H1 (cell line): Measurements from ENCODE around the gene STEAP3. TPM values are rescaled to one million over a fixed set of nuclear protein-coding genes. Genes with fewer than 3 reads are reported as not detected.

ENCODE experiments used
- CTCF ChIA-PET: fragments of 300-600 bp; sonication (Branson Sonifier 250); formaldehyde crosslinking; loops from one replicate; lab custom pipeline; 2021; ENCODE audit not compliant: partially characterized antibody; lab: Charles Lee
- POLR2A ChIA-PET: fragments of 300-600 bp; sonication (Branson Sonifier 250); formaldehyde crosslinking; loops from one replicate; lab custom pipeline; 2021; ENCODE audit warnings: inconsistent platforms; ENCODE audit not compliant: partially characterized antibody; lab: Charles Lee
- DNase-seq, 2 experiments: peaks; one replicate each; pipeline versions ENCODE4 v3.0.0 to v3.0.0-alpha.2; 2010 to 2022; ENCODE audit warnings: low spot score in 2 of 2, low read depth in 1 of 2, mixed read lengths in 1 of 2
- FAIRE-seq: peaks from 2 replicates; lab custom pipeline; 2011; peaks lifted over from hg19 to GRCh38; lab: Jason Lieb, UNC
- H2AFZ ChIP-seq: 2 replicates; pipeline ENCODE4 v1.8.1; 2012; ENCODE audit warnings: low read length, inconsistent platforms
- H2AK5ac ChIP-seq: 2 replicates; pipeline ENCODE4 v1.6.1; 2013; ENCODE audit warnings: low read depth, low read length
- H2BK120ac ChIP-seq: replicated peaks from 2 replicates; pipeline ENCODE3; 2013; ENCODE audit warnings: low read depth, low read length, inconsistent platforms
- H2BK12ac ChIP-seq: 2 replicates; pipeline ENCODE4 v1.6.1; 2013; ENCODE audit warnings: low read depth, low read length
- H2BK15ac ChIP-seq: 2 replicates; pipeline ENCODE4 v1.6.1; 2013; ENCODE audit warnings: low read length
- H2BK20ac ChIP-seq: 2 replicates; pipeline ENCODE4 v1.6.1; 2013; ENCODE audit warnings: low read length
- H2BK5ac ChIP-seq: 2 replicates; pipeline ENCODE4 v1.6.1; 2013; ENCODE audit warnings: low read depth, low read length
- H3K14ac ChIP-seq: 2 replicates; pipeline ENCODE4 v1.6.1; 2013; ENCODE audit warnings: inconsistent platforms; ENCODE audit not compliant: insufficient read length
- H3K18ac ChIP-seq: 2 replicates; pipeline ENCODE4 v1.6.1; 2013; ENCODE audit warnings: low read length; ENCODE audit errors: extremely low read depth
- H3K23ac ChIP-seq: 2 replicates; pipeline ENCODE4 v1.6.1; 2013; ENCODE audit warnings: inconsistent platforms; ENCODE audit not compliant: insufficient read length
- H3K23me2 ChIP-seq: 2 replicates; pipeline ENCODE4 v1.6.1; 2013; ENCODE audit warnings: low read depth, low read length
- H3K27ac ChIP-seq: 2 replicates; pipeline ENCODE4 v1.6.1; 2011; ENCODE audit warnings: low read depth, low read length, inconsistent platforms
- H3K27me3 ChIP-seq, 4 experiments: replicated peaks in 1 of 4; 1 replicate in 1 of 4; 2 replicates in 3 of 4; pipeline versions ENCODE4 v1.6.1 to v1.8.1; 2011 to 2013; ENCODE audit warnings: low read length in 3 of 4, mild to moderate bottlenecking in 3 of 4, inconsistent platforms in 2 of 4, mixed read lengths in 2 of 4, moderate library complexity in 1 of 4; ENCODE audit not compliant: control insufficient read depth in 3 of 4, insufficient read depth in 3 of 4; ENCODE audit errors: extremely low read depth in 1 of 4
- H3K36me3 ChIP-seq, 4 experiments: 2 replicates each; pipeline versions ENCODE4 v1.6.1 to v1.8.1; 2011 to 2013; ENCODE audit warnings: mild to moderate bottlenecking in 4 of 4, low read length in 3 of 4, moderate library complexity in 2 of 4, control low read depth in 1 of 4, inconsistent platforms in 1 of 4; ENCODE audit not compliant: insufficient read depth in 4 of 4, control insufficient read depth in 2 of 4
- H3K4ac ChIP-seq: replicated peaks from 2 replicates; pipeline ENCODE3; 2013; ENCODE audit warnings: low read length, low read depth, mixed read lengths, inconsistent platforms; ENCODE audit not compliant: insufficient read length
- H3K4me1 ChIP-seq, 4 experiments: replicated peaks in 1 of 4; 1 replicate in 1 of 4; 2 replicates in 3 of 4; pipeline versions ENCODE4 v1.6.1 to v1.8.1; 2011 to 2013; ENCODE audit warnings: low read length in 3 of 4, inconsistent platforms in 2 of 4, mixed read lengths in 1 of 4; ENCODE audit not compliant: insufficient read depth in 4 of 4, control insufficient read depth in 3 of 4
- H3K4me2 ChIP-seq, 2 experiments: 2 replicates each; pipeline versions ENCODE4 v1.6.1 to v1.8.1; 2011 to 2013; ENCODE audit warnings: low read depth in 2 of 2, low read length in 2 of 2, control low read depth in 1 of 2, inconsistent platforms in 1 of 2, mild to moderate bottlenecking in 1 of 2; ENCODE audit not compliant: insufficient read depth in 1 of 2
- H3K4me3 ChIP-seq, 4 experiments: fragments of 200-600, 300-600 bp in 1 of 4; sonication (generic), shearing (Covaris generic), sonication (Bioruptor Twin) in 1 of 4; 2 replicates each; pipeline versions ENCODE4 v1.5.1 to v1.8.1; 2011 to 2016; ENCODE audit warnings: low read length in 4 of 4, low read depth in 3 of 4, control low read depth in 2 of 4, inconsistent platforms in 2 of 4, mild to moderate bottlenecking in 2 of 4, mixed read lengths in 1 of 4, moderate library complexity in 1 of 4; ENCODE audit not compliant: insufficient read depth in 2 of 4; ENCODE audit errors: extremely low read depth in 1 of 4
- H3K56ac ChIP-seq: replicated peaks from 2 replicates; pipeline ENCODE3; 2013; ENCODE audit warnings: low read depth, mild to moderate bottlenecking, mixed read lengths, low read length, inconsistent platforms; ENCODE audit not compliant: insufficient read length
- H3K79me1 ChIP-seq: 2 replicates; pipeline ENCODE4 v1.6.1; 2013; ENCODE audit warnings: low read depth, low read length, control low read depth
- H3K79me2 ChIP-seq, 2 experiments: 2 replicates each; pipeline versions ENCODE4 v1.6.1 to v1.8.1; 2012 to 2013; ENCODE audit warnings: low read length in 2 of 2, mild to moderate bottlenecking in 2 of 2, inconsistent platforms in 1 of 2; ENCODE audit not compliant: insufficient read depth in 2 of 2, control insufficient read depth in 1 of 2
- H3K9ac ChIP-seq, 4 experiments: replicated peaks in 1 of 4; 1 replicate in 1 of 4; 2 replicates in 3 of 4; pipeline versions ENCODE4 v1.6.1 to v1.8.1; 2011 to 2013; ENCODE audit warnings: low read depth in 3 of 4, low read length in 3 of 4, control low read depth in 2 of 4, mild to moderate bottlenecking in 2 of 4, moderate library complexity in 2 of 4, inconsistent platforms in 1 of 4; ENCODE audit errors: extremely low read depth in 1 of 4
- H3K9me3 ChIP-seq, 2 experiments: 2 replicates each; pipeline versions ENCODE4 v1.6.1 to v1.8.1; 2012 to 2013; ENCODE audit warnings: mild to moderate bottlenecking in 2 of 2, moderate library complexity in 2 of 2, control low read depth in 1 of 2, inconsistent platforms in 1 of 2, low read depth in 1 of 2, low read length in 1 of 2, mixed read lengths in 1 of 2; ENCODE audit not compliant: insufficient read depth in 2 of 2
- H4K20me1 ChIP-seq, 2 experiments: replicated peaks in 1 of 2; 2 replicates each; pipeline versions ENCODE3 to v1.8.1; 2011 to 2013; ENCODE audit warnings: inconsistent platforms in 2 of 2, low read length in 2 of 2, mild to moderate bottlenecking in 1 of 2; ENCODE audit not compliant: insufficient read depth in 2 of 2, control insufficient read depth in 1 of 2
- H4K5ac ChIP-seq: 2 replicates; pipeline ENCODE4 v1.6.1; 2013; ENCODE audit warnings: low read length, low read depth, mixed read lengths, inconsistent platforms; ENCODE audit not compliant: insufficient read length
- H4K8ac ChIP-seq: 2 replicates; pipeline ENCODE4 v1.8.0; 2013; ENCODE audit warnings: mild to moderate bottlenecking, moderate library complexity, low read length, inconsistent platforms; ENCODE audit not compliant: insufficient read depth; ENCODE audit errors: extremely low read depth
- H4K91ac ChIP-seq: replicated peaks from 2 replicates; pipeline ENCODE3; 2013; ENCODE audit warnings: low read length, mixed read lengths, inconsistent platforms; ENCODE audit not compliant: insufficient read length
- CBX5 ChIP-seq: fragments of 300-800, 300-1000 bp; sonication (generic); IDR thresholded peaks from 2 replicates; pipeline ENCODE4 v1.7.1; 2016; ENCODE audit warnings: antibody characterized with exemption, low read length, low read depth
- CEBPB ChIP-seq: IDR thresholded peaks from 2 replicates; pipeline ENCODE4 v1.6.1; 2012; ENCODE audit warnings: low read depth, low read length
- CTCF ChIP-seq, 3 experiments: IDR thresholded peaks; 1 replicate in 2 of 3; 2 replicates in 1 of 3; pipeline versions ENCODE4 v1.5.1 to v1.6.1; 2011; ENCODE audit warnings: low read length in 3 of 3, mild to moderate bottlenecking in 3 of 3, inconsistent platforms in 2 of 3, low read depth in 1 of 3, moderate library complexity in 1 of 3; ENCODE audit not compliant: insufficient read depth in 1 of 3; ENCODE audit errors: control extremely low read depth in 1 of 3
- POU5F1 ChIP-seq: IDR thresholded peaks from 2 replicates; pipeline ENCODE4 v1.6.1; 2011; ENCODE audit warnings: low read depth, mild to moderate bottlenecking, low read length, moderate library complexity
- RAD21 ChIP-seq, 2 experiments: IDR thresholded peaks in 1 of 2; conservative IDR thresholded peaks in 1 of 2; 2 replicates each; pipeline ENCODE4 v1.6.1; 2011; ENCODE audit warnings: low read depth in 2 of 2, low read length in 2 of 2, improper control_type of control experiment in 1 of 2, inconsistent platforms in 1 of 2, mild to moderate bottlenecking in 1 of 2, moderate library complexity in 1 of 2
- TEAD4 ChIP-seq: IDR thresholded peaks from 2 replicates; pipeline ENCODE4 v1.6.1; 2012; ENCODE audit warnings: low read depth, low read length, inconsistent platforms, mixed read lengths
- WGBS, 2 experiments: shearing (Covaris generic) in 1 of 2; methylation state at CpG; one replicate each; pipeline versions ENCODE4 v1.1.6 to v1.1.7; 2013 to 2015; ENCODE audit warnings: low lambda C conversion rate in 2 of 2, mixed read lengths in 2 of 2, inconsistent platforms in 1 of 2, low coverage in 1 of 2, missing lambda C conversion rate in 1 of 2; ENCODE audit not compliant: insufficient replicate concordance in 2 of 2, insufficient coverage in 1 of 2, insufficient read length in 1 of 2; ENCODE audit errors: extremely low coverage in 1 of 2, missing lambda C conversion rate in 1 of 2; 5-methylcytosine and 5-hydroxymethylcytosine counted together
- polyA plus RNA-seq, 7 experiments: library from polyadenylated mRNA; depleted of rRNA in 3 of 7; stranded (reverse) in 5 of 7; unstranded in 2 of 7; fragments of >200 nt in 5 of 7; fragments of 200-250 nt in 2 of 7; gene quantifications; 1 replicate in 5 of 7; 2 replicates in 1 of 7; 4 replicates in 1 of 7; pipeline versions ENCODE4 v1.2.1 to v1.2.3, GENCODE V29; 2011 to 2013; ENCODE audit warnings: missing spikeins in 2 of 7, mixed read lengths in 2 of 7
- total RNA-seq: library from RNA; stranded (reverse); fragmentation: NEBNext Ultra II Directional; extraction: Animal tissue kit (Norgen Biotek cat#: 25700); gene quantifications from 2 replicates; pipeline ENCODE4 v1.2.1, GENCODE V29; 2021

The STEAP3 gene
- total and polyA plus RNA-seq, 2 of the 8 experiments (the other 6 are each of a cell fraction or from before 2014, with no cell fraction given): 21.7 to 27.9 TPM

GRCh38 chr2:119311371-119311770, 87.7 kb downstream of the STEAP3 start:
- Histone ChIP-seq H2AK5ac (no peak overlapping the region), H3K23me2 (no peaks in the 10 kb centered on the region), H2BK120ac (no peak overlapping the region), H2AFZ (no peak overlapping the region), H3K56ac (no peak overlapping the region), H3K23ac (no peak overlapping the region), H4K20me1 (no peaks in the 10 kb centered on the region), H3K36me3 (no peaks in the 10 kb centered on the region), H3K79me2 (no peaks in the 10 kb centered on the region), H4K8ac (no peak overlapping the region)
- POLR2A ChIA-PET: no interaction called here
- TF ChIP-seq POU5F1 (no peak), RAD21 (IDR thresholded peaks at IDR 0.05 in 1 of 2, conservative IDR thresholded peaks at IDR 0.05 in 1 of 2; ENCODE audit: low read depth in 2 of 2, low read length in 2 of 2) (peak; percentile 61 to 73), CEBPB (peak; percentile 23; the same call in 1 of the 2 replicates), CBX5 (no peak), CTCF (IDR thresholded peaks at IDR 0.05; ENCODE audit: control extremely low read depth in 1 of 3, insufficient read depth in 1 of 3, low read depth in 1 of 3, low read length in 3 of 3) (peak; percentile 27 to 53 (median 51)), TEAD4 (0 out of 2 replicates have a peak, but pooled peaks have one; percentile 16)
- TF ChIP-seq, all 59 proteins: peak for 4
- Histone ChIP-seq H3K4me2 (no peak overlapping the region), H3K79me1 (no peaks in the 10 kb centered on the region), H2BK5ac (no peak overlapping the region), H3K27me3 (no peaks in the 10 kb centered on the region), H3K27ac (no peak overlapping the region), H2BK12ac (no peak overlapping the region), H3K4me1 (peaks cover 0 to 5% (median 1%) of the 10 kb centered on the region in 4 experiments; a peak in 2 of 7 replicates), H2BK20ac (no peak overlapping the region), H3K4me3 (no peak overlapping the region), H3K4ac (no peak overlapping the region), H3K14ac (no peak overlapping the region), H3K9ac (no peak overlapping the region), H3K9me3 (no peaks in the 10 kb centered on the region), H3K18ac (no peak overlapping the region), H2BK15ac (no peak overlapping the region), H4K5ac (no peak overlapping the region), H4K91ac (no peak overlapping the region)
- DNase-seq (no peak), FAIRE-seq (no peak)
- WGBS, 2 experiments: 64% methylated on average over 5 of the region's 5 CpGs; no CpG with 5 or more reads in 1 of the 2 experiments
- CTCF ChIA-PET: interaction anchor here (0.6 to 4.6 kb wide), 17 partner anchors 12 to 435 kb away, joined by 3 to 27 read pairs (median 4); no protein-coding TSS in a partner anchor
